Cardiac muscle cell (in vitro differentiated cells and primary cell): ENCODE results near the gene LRP1B. TPM values are rescaled to one million over a fixed set of nuclear protein-coding genes. Genes with fewer than 3 reads are reported as not detected.

ENCODE experiments used
- DNase-seq, 2 donors: peaks; one replicate each; pipeline versions ENCODE4 v3.0.0 to v3.0.0-alpha.2; 2010 to 2017; ENCODE audit warnings: low read depth in 1 of 2, low spot score in 1 of 2
- H3K27ac ChIP-seq: fragments of 200-600 bp; sonication (generic); 2 replicates; pipeline ENCODE4 v1.5.1; 2016
- H3K27me3 ChIP-seq: fragments of 200-600 bp; sonication (generic); 2 replicates; pipeline ENCODE4 v1.6.0; 2016; ENCODE audit warnings: control low read depth
- H3K36me3 ChIP-seq: fragments of 200-600 bp; sonication (generic); 2 replicates; pipeline ENCODE4 v1.5.1; 2016; ENCODE audit warnings: control low read depth
- H3K4me1 ChIP-seq: fragments of 200-600 bp; sonication (generic); 2 replicates; pipeline ENCODE4 v1.8.1; 2017; ENCODE audit warnings: low read depth, mild to moderate bottlenecking, mixed run types
- H3K4me3 ChIP-seq: fragments of 200-600 bp; sonication (generic); 2 replicates; pipeline ENCODE4 v1.5.1; 2016; ENCODE audit warnings: mild to moderate bottlenecking
- H3K9me3 ChIP-seq: fragments of 200-600 bp; sonication (generic); 2 replicates; pipeline ENCODE4 v1.5.1; 2017; ENCODE audit warnings: low read depth, mild to moderate bottlenecking, control low read depth
- polyA plus RNA-seq: library from polyadenylated mRNA; unstranded; fragments of >200 nt; fragmentation: Nextera tagmentation; extraction: Ambion mirVana; gene quantifications from 2 replicates; pipeline ENCODE4 v1.2.1, GENCODE V29; 2016
- total RNA-seq: library from RNA; depleted of rRNA; stranded (reverse); fragments of >200 nt; gene quantifications from 2 replicates; pipeline ENCODE4 v1.2.3, GENCODE V29; 2016
- TF ChIP-seq, protein P1 (sequence below): IDR thresholded peaks from 2 replicates; pipeline ENCODE4 v1.5.1; 2012; ENCODE audit warnings: low read depth, mild to moderate bottlenecking, low read length

Gene LRP1B
- total and polyA plus RNA-seq, 2 experiments from 2014 or later: 1.2 to 2.5 TPM

DNA sequence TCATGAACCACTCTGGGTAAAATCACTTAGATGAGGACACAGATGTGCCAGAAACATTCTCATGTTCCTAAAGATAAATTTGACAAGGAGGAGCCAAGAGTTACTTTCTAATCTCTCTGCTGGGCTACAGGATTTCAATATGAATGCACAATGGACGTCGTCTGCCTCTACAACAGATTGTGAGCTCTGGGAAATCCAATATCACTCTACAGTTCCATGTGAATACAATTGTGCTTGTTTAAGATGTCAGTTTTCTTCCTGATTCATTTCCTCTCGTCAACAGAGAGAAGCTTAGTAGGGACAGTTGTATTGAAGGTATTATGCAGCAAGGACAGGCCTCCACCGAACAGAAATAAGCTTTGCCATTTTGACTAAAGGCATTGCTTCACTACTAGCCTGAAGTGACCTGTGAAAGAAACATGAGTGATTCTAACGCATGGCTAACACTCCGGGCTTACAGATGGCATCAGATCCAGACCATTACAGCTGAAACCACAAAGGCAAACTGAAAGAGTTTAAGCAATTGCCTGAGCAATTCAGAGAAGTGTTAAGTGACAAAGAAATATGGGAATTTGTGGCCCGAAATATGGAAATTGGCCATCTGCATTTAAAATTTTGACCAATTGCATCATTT, 1591.5 kb downstream of the LRP1B start:
- H3K27me3 ChIP-seq: no peaks in the 10 kb centered on the region
- no peak overlapping the region for H3K4me3 ChIP-seq
- H3K9me3 ChIP-seq: no peaks in the 10 kb centered on the region
- DNase-seq: no peak
- H3K36me3 ChIP-seq: no peaks in the 10 kb centered on the region
- H3K27ac ChIP-seq: no peak overlapping the region
- peaks cover 5% of the 10 kb centered on the region for H3K4me1 ChIP-seq
- TF ChIP-seq, protein P1, sequence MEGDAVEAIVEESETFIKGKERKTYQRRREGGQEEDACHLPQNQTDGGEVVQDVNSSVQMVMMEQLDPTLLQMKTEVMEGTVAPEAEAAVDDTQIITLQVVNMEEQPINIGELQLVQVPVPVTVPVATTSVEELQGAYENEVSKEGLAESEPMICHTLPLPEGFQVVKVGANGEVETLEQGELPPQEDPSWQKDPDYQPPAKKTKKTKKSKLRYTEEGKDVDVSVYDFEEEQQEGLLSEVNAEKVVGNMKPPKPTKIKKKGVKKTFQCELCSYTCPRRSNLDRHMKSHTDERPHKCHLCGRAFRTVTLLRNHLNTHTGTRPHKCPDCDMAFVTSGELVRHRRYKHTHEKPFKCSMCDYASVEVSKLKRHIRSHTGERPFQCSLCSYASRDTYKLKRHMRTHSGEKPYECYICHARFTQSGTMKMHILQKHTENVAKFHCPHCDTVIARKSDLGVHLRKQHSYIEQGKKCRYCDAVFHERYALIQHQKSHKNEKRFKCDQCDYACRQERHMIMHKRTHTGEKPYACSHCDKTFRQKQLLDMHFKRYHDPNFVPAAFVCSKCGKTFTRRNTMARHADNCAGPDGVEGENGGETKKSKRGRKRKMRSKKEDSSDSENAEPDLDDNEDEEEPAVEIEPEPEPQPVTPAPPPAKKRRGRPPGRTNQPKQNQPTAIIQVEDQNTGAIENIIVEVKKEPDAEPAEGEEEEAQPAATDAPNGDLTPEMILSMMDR: no peak

DNA sequence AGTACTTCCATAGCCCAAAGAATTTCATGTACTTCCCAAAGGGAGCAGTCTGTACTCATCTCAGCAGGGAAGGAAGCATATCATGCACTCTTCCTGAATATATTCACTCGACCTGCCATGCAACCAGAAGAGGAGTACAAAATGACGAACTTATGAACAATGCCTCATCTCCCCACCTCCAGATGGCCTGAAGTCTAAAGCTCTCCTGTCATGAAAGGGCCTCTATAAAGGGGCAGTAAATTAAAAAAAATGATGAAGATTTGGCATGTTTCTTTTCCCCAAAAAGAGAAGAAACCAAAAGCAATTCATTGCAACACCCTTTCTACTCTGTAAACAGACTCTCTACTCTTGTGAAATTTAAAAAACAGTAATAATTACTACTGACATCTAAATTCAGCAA, 1601.1 kb downstream of the LRP1B start:
- Histone ChIP-seq H3K36me3 (no peaks in the 10 kb centered on the region), H3K27ac (no peak overlapping the region), H3K4me3 (no peak overlapping the region), H3K27me3 (no peaks in the 10 kb centered on the region), H3K4me1 (no peaks in the 10 kb centered on the region), H3K9me3 (no peaks in the 10 kb centered on the region)
- TF ChIP-seq, protein P1: no peak
- no peak for DNase-seq

DNA sequence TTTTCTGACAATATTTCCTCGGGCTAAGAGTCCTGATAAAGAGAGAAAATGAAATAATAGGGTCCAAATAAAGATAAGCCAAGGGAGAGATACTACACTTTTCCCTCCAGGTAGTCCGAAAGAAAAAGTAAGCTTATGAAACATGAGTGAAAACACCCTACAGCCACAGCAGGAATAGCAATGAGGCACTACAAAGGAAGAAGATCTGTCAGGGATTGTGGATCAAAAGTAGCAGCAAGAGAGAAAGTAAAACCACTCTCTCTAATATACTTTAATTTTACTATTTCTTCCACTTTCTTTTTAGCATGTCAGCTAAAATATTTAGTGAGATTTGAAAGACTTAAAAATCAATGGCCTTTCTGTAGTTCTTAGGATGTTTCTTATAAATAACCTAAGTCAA, 1601.8 kb downstream of the LRP1B start:
- Histone ChIP-seq H3K4me1 (no peaks in the 10 kb centered on the region), H3K36me3 (no peaks in the 10 kb centered on the region), H3K4me3 (no peak overlapping the region), H3K27ac (no peak overlapping the region), H3K9me3 (no peaks in the 10 kb centered on the region), H3K27me3 (no peaks in the 10 kb centered on the region)
- no peak for DNase-seq
- TF ChIP-seq, protein P1: no peak

DNA sequence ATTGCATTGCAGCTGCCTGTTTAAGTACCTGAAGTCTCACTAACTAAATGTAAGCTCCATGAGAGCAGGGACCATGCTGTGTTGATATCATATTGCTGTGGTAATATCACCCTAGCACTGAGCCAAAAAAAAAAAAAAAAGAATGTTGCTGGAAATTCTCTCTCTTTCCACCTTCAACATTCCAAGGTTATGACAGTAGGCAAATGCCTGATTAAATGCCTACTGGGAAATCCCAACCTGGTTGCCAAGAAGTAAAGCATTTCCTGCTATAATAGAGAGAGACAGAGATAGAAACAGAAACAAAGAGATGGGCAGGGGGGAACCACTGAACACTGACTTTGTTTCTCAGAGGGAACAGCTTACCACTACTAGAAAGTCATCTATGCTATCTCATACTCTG, 1604.2 kb downstream of the LRP1B start:
- Histone ChIP-seq H3K27ac (no peak overlapping the region), H3K4me3 (no peak overlapping the region), H3K9me3 (no peaks in the 10 kb centered on the region), H3K27me3 (no peaks in the 10 kb centered on the region), H3K4me1 (no peaks in the 10 kb centered on the region), H3K36me3 (no peaks in the 10 kb centered on the region)
- TF ChIP-seq, protein P1: no peak
- DNase-seq: peak in 1 of 2 donors; percentile 53

DNA sequence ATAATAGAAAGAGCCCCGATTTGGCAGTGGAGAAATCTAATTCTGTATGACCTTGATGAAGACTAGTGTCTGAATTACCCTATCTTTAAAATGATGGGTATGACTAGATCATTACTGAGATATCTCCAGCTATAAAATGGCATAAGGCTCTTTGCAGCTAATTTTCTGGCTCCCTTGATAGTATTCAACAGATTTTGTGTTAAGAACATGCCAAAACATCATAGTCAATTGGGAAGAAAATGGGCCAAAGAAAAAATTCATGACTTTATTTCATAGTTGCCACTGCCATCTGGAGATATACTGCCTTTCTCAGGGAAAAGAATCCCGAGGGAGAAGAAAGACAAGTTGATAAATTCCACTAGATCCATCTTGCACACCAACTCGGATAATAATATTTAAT, 1618.7 kb downstream of the LRP1B start:
- no peak overlapping the region for H3K4me3 ChIP-seq
- no peaks in the 10 kb centered on the region for H3K9me3 ChIP-seq
- H3K36me3 ChIP-seq: no peaks in the 10 kb centered on the region
- TF ChIP-seq, protein P1: no peak
- no peak for DNase-seq
- H3K27me3 ChIP-seq: no peaks in the 10 kb centered on the region
- H3K4me1 ChIP-seq: no peaks in the 10 kb centered on the region
- H3K27ac ChIP-seq: no peak overlapping the region

DNA sequence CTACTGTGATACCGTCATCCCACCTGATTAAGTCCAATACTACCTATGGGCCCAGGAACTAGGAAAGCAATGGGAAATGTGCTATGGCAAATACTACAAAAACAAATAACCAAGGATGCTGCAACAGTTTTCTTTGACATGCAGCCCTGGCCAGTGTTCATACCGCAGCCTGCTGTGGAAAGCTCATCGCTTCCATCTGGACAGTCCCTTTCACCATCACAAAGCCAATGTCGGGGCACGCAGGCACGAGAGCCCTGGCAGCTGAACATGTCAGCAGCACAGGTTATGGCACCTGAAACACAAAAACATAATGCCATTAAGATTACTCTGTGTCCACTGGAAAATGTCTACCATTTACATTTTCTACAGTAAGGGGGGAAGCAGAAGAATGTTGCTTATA, 1621.1 kb downstream of the LRP1B start:
- Histone ChIP-seq H3K4me3 (no peak overlapping the region), H3K27me3 (no peaks in the 10 kb centered on the region), H3K9me3 (no peaks in the 10 kb centered on the region), H3K4me1 (no peaks in the 10 kb centered on the region), H3K36me3 (no peaks in the 10 kb centered on the region), H3K27ac (no peak overlapping the region)
- DNase-seq: no peak
- TF ChIP-seq, protein P1: no peak
